Stimulated activated CD4-positive, alpha-beta T cell treated with anti-CD3 and anti-CD28 coated beads, TNF-alpha, amount 100 ng/mL, for 24 hours (primary cell): Measurements from ENCODE around the gene BEAN1.

Experiments
- DNase-seq, 3 experiments: peaks; one replicate each; pipeline ENCODE4 v3.0.0-alpha.2; 2020; ENCODE audit warnings: low read depth in 3 of 3

The BEAN1 gene

GRCh38 chr16:66521951-66522771 lies 95.1 kb downstream of the BEAN1 start:
- DNase-seq: peak; percentile 83 to 95 (median 93)

- DNase-seq: no peak
Measured at GRCh38 chr16:66522816-66523590, 95.9 kb downstream of the BEAN1 start.

- DNase-seq: no peak
Measured at GRCh38 chr16:66523861-66524354, 96.8 kb downstream of the BEAN1 start.

GRCh38 chr16:66524601-66525164 lies 97.6 kb downstream of the BEAN1 start:
- no peak for DNase-seq

GRCh38 chr16:66525396-66526180 lies 98.5 kb downstream of the BEAN1 start:
- no peak for DNase-seq

- DNase-seq: no peak
Measured at GRCh38 chr16:66528294-66528693, 101.2 kb downstream of the BEAN1 start.

- no peak for DNase-seq
Measured at GRCh38 chr16:66529475-66529874, 102.4 kb downstream of the BEAN1 start.
